Measurements from ENCODE around the gene VTN.
A peak's percentile ranks its signal among the peaks of the same experiment; 100 is the strongest.

- TF ChIP-seq CTCF (IDR thresholded peaks at IDR 0.05) (peak in 2 of 4 experiments; percentile 10 to 24), POLR2A (IDR thresholded peaks at IDR 0.05) (no peak)
Measured at GRCh38 chr17:28346746-28347246, 23.3 kb downstream of the VTN start.
